ENCODE results near the gene MATN4.

MATN4 gene

GRCh38 chr20:45341579-45341938, 33.5 kb upstream of the MATN4 start:
- Mint-ChIP-seq H3K9me3 (no peaks in the 10 kb centered on the region), H3K27ac (peak overlapping the region; percentile 94), H3K27me3 (ENCODE audit: low read depth, poor library complexity) (peaks cover 6% of the 10 kb centered on the region), H3K4me3 (peak overlapping the region; percentile 76), H3K4me1 (peaks cover 100% of the 10 kb centered on the region), H3K36me3 (ENCODE audit: low read depth) (peaks cover 4% of the 10 kb centered on the region)
- TF ChIP-seq CTCF (IDR thresholded peaks at IDR 0.05) = no peak
- peak; percentile 37 for DNase-seq

- Mint-ChIP-seq H3K9me3 (no peaks in the 10 kb centered on the region), H3K4me1 (peaks cover 100% of the 10 kb centered on the region), H3K27ac (peak overlapping the region; percentile 97), H3K36me3 (ENCODE audit: low read depth) (peaks cover 4% of the 10 kb centered on the region), H3K4me3 (peak overlapping the region; percentile 76), H3K27me3 (ENCODE audit: low read depth, poor library complexity) (peaks cover 7% of the 10 kb centered on the region)
- no peak for DNase-seq
- no peak for TF ChIP-seq CTCF (IDR thresholded peaks at IDR 0.05)
Measured at GRCh38 chr20:45340951-45341350, 32.9 kb upstream of the MATN4 start.

- Mint-ChIP-seq H3K4me1 (peaks cover 100% of the 10 kb centered on the region), H3K27me3 (ENCODE audit: low read depth, poor library complexity) (peaks cover 3% of the 10 kb centered on the region)
Measured at GRCh38 chr20:45340236-45340847, 32.2 kb upstream of the MATN4 start.

GRCh38 chr20:45339799-45340198, 31.7 kb upstream of the MATN4 start:
- Mint-ChIP-seq H3K27ac (no peak overlapping the region), H3K9me3 (no peaks in the 10 kb centered on the region), H3K4me1 (peaks cover 95% of the 10 kb centered on the region), H3K36me3 (ENCODE audit: low read depth) (peaks cover 8% of the 10 kb centered on the region), H3K27me3 (ENCODE audit: low read depth, poor library complexity) (peaks cover 3% of the 10 kb centered on the region), H3K4me3 (no peak overlapping the region)
- DNase-seq = no peak
- no peak for TF ChIP-seq CTCF (IDR thresholded peaks at IDR 0.05)

More at GRCh38 chr20:45340236-45340847, 32.2 kb upstream of the MATN4 start:
- DNase-seq = no peak
- Mint-ChIP-seq H3K9me3 (no peaks in the 10 kb centered on the region), H3K4me3 (peak overlapping the region; percentile 76), H3K27ac (peak overlapping the region; percentile 97), H3K36me3 (ENCODE audit: low read depth) (peaks cover 8% of the 10 kb centered on the region)
- TF ChIP-seq CTCF (IDR thresholded peaks at IDR 0.05) = no peak

GRCh38 chr20:45339084-45339483, 31.0 kb upstream of the MATN4 start:
- Mint-ChIP-seq H3K36me3 (ENCODE audit: low read depth) (peaks cover 8% of the 10 kb centered on the region), H3K9me3 (no peaks in the 10 kb centered on the region), H3K4me1 (peaks cover 88% of the 10 kb centered on the region), H3K4me3 (no peak overlapping the region), H3K27ac (peak overlapping the region; percentile 24), H3K27me3 (ENCODE audit: low read depth, poor library complexity) (peaks cover 3% of the 10 kb centered on the region)
- DNase-seq = no peak
- no peak for TF ChIP-seq CTCF (IDR thresholded peaks at IDR 0.05)
